Measurements from ENCODE around the gene PFN1.
"Not testable (repeated sequence)": the region's sequence is repeated elsewhere in the genome, so short reads cannot be mapped to it uniquely, and the experiment has no call there.

Gene PFN1

DNA sequence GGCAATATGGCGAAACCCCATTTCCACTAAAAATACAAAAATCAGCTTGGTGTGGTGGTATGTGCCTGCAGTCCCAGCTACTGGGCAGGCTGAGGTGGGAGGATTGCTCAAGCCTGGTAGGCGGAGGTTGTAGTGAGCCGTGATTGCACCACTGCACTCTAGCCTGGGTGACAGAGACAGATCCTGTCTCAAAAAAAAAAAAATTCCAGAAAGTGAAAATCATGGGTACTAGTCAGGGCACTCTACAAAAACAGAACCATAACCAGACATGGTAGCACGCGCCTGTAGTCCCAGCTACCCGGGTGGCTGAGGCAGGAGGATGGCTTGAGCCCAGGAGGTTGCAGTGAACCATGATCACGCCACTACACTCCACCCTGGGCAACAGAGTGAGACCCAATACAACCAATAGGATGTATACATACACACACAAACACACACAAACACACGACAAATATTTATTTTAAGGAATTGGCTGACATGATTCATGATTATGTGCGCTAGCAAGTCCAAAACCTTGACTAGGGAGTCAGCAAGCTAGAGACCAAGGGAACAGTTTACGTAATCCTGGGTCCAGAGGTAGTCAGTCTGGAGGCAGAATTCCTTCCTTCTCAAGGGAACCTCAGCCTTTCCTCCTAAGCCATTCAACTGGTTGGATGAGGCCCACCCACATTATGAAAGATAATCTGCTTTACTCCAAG lies 27.8 kb downstream of the PFN1 start:
- DNase-seq, result no peak

DNA sequence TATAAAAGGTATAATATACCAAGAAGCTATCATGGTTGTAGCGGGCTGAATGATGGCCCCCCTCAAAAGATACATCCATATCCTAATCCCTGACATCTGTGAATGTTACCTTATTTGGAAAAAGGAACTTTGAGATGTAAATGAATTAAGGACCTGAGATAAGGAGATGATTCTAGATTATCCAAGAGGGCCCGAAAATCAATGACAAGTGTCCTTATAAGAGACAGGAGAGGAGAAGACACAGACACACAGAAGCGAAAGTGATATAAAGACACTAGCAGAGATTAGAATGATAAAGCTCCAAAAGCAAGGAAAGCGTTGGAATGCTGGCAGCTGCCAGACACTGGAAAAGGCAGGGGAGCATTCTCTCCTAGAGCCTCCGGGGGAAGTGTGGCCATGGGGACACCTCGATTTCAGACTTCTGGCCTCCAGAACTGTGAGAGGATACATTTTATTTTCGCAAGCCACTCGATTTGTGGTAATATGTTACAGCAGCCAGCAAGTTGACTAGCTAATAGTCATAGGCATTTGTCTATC lies 28.8 kb downstream of the PFN1 start:
- DNase-seq, result no peak

DNA sequence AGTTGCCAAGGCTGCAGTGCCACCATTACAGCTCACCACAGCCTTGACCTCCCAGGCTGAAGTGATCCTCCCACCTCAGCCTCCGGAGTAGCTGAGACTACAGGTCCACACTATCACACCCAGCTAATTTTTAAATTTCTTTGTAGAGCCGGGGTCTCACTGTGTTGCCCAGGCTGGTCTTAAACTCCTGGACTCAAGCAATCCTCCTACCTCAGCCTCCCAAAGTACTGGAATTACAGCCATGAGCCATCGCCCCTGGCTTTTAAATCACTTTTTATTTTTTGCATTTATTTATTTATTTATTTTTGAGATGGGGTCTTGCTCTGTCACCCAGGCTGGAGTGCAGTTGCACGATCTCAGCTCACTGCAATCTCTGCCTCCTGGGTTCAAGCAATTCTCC lies 33.8 kb downstream of the PFN1 start:
- not testable (repeated sequence) for DNase-seq

DNA sequence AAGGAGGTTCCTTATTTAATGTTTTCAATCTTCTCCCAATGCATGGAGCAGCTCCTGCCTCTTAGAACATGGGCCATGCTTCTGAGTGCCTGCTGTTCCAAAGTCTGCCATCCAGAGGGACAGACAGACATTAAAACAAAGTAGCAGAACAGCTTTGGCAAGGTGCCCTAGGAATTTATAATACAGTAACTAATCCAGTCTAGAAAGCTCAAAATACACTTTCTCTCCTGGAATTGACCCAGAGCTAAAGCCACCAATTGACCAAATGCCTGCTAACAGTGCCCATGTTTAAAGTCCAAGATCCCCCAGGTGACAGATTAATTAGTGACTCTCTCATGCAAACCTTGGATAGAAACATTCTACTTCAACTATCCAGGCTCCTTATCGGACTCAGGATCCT lies 34.3 kb downstream of the PFN1 start:
- no peak for DNase-seq

DNA sequence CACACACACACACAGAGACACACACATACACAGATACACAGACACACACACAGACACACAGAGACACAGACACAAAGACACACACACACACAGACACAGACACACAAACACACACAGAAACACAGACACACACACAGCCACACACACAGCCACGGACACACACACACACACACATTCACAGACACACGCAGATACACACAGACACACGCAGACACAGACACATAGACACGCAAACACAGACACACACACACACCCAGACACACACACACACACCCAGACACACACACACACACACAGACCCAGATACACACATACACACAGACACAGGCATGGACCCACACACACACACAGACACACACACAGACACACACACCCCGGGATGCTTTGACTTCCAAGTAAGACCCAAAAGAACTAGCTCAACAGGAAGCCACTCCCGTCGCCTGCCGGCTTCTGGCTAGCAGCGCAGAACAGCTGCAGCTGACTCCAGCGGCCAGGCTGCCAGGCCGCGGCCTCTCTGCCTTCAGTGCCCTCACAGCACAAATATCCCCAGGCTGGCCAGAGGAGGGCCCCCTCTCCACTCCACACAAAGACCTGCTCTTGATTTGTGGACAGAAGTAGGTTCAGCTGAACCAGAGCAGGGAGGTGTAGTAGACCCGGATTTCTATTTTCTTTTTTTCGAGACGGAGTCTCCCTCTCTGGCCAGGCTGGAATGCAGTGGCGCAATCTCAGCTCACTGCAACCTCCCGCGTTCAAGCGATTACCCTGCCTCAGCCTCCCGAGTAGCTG lies 39.4 kb downstream of the PFN1 start:
- peak; percentile 72 for DNase-seq

DNA sequence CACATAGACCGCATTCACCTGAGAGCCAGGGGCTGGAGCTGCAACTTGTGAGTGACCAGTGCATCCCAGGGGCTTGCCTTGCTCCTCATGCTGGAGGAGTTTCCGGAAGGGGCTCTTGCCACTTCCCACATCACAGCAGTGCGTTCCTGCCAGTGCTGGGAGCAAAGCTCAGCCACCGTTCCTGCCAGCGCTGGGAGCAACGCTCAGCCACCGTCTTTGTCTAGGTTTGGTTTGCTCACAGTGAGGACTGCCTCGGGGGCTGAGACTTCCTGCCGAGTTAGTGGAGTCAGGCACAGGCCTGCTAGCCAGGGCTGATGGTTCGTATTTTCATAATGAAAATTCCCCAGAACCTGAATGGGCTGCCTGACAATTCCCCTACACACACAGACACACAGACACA lies 40.0 kb downstream of the PFN1 start:
- DNase-seq, result no peak

DNA sequence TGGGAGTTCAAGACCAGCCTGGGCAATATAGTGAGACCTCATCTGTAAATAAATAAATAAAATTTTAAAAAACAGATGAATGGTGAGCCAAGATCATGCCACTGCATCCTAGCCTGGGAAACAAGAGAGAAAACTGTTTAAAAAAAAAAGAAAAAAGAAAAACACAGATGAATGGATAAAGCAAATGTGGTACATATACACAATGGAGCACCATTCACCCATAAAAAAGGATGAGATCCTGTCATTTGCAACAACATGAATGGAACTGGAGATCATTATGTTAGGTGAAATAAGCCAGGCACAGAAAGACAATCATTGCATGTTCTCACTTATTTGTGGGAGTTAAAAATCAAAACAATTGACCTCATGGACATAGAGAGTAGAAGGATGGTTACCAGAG lies 41.7 kb downstream of the PFN1 start:
- not testable (repeated sequence) for DNase-seq

DNA sequence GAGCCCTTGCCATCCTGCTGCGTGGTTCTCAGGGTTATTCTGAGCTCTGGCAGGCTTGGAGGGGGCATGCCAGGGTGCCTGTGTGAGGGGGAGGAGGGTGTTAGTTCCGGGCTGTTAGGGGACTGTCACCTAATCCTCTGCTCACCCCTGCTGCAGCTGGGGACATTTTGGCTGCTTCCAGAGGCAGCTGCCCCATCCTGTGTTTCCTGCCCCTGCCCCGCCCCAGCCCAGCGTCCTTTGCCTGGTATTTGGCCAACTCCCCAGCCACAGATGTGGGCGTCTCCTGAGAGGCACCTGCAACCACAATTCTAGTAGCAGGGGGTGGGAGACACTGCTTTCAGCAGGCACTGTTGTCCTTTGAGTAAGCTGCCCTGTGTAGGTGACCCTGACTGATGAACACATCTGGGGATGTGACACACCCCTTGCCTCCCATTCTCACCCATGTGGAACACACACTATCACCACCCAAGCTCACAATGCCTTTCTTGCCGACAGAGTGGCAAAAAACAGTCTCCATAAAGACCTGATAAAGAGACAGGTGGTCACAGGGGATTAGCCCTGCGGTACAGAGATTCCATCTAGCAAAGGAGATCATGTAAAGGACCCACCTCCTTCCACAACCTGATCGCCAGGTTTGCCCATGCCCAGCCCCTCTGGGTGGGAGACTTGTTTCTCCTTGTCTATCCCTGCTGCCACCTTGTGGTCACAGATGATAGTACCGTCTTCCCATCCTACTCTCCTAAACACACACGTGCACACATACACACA lies 45.1 kb downstream of the PFN1 start, which contains the start of gene CHRNE:
CHRNE (minus strand) TSS at position 48 of the 768 bp plus-strand sequence; CDS start at position 13, 35 bp downstream.
- peak; percentile 81 for DNase-seq

DNA sequence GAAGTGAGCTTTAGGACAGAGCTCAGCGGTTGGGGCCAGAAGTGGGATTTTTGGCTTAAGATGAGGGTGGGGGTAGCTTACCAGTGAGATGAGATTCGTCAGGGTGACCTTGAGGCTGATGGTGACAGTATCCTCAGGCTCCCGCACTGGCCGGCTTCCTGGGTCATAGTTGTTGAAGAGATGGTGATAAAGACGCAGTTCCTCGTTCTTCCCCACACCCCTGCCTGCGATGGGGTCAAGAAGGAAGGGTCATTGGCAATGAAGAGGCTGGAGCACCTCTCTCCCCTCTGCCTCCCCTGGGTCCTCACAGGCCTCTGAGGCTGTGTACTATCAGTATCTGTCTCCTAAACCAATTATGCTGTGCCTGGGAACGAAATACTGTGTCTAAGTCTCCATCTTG lies 45.8 kb downstream of the PFN1 start:
- DNase-seq, result no peak

DNA sequence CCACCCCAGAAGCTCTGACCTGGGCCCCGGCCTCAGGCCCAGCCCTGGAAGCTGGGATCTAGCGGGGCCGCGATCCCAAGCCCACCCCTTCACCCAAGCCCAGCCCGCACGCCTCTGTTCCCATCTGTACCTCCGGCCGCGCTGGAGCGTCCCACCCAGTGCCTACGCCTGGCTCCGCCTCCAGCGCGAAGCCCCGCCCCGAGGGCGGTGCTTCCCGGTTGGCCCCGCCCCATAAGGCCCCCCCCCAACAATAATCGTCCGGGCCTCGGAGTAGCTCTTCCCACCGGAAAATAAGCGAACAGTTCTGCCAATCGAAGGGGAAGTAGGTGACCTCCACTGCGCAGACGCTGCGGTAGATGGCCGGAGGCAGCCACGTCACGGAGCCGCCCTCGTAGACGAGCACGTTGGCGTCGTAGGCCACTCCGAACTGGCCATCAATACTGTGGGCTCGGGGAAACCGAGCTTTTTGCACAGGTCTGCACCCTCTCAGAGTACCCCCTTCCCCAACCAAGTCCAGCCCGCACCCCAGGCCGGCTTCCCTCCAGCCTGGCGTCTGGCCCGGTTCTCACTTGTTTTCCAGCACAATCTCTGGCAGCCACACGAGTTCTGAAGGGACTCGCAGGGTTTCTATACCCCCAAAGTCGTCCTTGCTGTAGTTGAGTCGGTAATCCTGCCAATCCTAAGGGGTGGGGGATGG lies 46.5 kb downstream of the PFN1 start:
- peak in 1 of 2 donors; percentile 19 for DNase-seq

DNA sequence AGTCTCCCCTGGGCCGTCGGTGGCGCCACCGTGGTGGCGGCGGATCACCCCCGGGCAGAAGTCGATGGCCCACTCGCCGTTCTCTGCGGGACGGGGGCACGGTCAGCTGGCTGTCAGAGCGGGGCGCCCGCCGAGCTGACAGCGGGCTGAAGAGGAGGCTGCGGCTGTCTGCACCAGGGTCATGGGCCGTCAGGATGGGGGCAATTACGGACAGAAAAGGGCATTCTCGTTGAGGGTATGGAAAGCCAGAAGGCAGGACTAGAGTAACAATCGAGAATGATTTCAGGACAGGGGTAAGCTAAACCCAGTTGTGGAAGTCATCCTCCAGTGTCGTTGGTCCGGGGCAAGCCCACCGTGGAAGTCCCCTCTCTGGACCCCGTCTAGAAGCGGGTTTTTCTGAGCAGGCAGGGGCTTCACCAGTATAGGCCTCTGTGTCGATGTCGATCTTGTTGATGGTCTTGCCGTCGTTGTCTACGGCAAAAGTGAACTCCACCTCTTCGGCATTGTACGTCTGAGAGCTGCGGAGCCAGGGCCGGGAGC lies 47.2 kb downstream of the PFN1 start:
- DNase-seq, result peak in 1 of 2 donors; percentile 19

DNA sequence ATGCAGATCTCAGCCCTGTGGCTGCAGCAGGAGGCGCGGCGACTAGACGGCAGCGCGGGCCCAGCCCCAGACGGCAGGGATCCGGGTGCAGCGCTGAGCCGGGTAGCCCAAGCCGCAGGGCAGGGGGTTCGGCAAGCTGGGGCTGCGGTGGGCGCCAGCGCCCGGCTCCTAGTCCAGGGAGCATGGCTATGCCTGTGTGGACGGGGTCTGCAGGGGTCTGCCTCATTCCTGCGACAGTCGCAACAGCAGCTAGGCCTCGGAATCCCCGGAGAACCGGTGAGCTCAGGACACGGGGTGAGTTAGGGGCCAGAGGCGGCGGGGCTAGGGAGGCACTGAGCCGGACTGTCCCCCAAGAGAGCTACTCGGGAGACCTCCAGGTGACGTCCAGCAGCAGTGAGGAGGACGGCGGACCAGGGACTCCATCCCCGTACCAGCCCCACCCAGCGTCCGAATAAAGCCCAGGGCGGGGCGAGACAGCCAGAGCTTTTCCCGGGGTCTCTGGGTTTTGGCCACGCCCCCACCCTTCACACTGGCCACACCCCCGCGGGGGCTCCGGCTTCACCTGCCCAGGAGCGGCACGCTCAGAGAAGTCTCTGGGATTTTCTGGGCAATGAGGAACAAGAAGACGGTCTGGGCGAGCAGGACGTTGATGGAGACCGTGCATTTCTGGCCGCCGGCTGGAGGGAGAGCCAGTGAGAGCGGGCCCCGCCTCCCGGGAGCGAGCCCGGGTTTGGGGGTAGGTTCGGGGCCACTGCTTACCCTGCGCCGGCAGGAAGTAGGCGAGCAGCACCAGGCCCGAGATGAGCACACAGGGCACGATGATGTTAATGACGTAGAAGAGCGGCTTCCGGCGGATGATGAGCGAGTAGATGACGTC lies 47.9 kb downstream of the PFN1 start:
- peak; percentile 48 to 49 for DNase-seq

DNA sequence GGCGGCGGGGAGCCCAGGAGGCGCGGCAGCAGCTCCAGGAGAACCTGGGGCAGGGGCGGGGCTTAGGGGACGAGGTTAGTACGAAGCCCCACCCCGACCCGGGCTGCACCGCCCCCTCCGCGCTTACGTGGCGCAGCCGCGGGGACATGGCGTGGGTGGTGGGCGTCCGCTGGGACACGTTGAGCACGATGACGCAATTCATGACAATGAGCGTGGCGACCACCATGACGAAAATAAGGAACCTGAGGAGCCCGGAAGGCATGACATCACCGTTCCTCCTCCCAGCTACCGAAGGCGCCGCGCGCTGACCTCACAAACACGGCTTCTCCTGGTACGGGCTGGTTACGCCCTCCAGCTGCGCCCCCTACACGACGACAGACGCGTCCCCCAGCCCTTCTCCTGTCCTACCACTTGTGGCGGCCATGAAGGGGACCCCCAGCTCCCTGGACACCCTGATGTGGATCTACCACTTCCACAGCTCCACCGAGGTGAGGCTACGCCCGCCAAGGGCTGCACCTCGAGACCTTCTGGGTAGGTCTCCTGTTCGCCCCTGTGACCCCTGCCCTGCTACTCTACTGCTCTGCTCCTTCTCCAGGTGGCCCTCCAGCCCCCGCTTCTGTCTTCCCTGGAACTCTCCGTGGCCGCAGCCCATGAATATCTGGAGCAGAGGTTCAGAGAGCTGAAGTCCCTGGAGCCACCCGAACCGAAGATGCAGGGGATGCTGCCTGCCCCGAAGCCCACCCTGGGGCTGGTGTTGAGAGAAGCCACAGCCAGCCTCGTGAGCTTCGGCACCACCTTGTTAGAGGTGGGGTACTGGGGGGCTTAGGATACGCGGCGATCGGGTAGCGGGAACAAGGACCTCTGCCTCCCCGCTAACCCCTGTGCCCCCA lies 48.7 kb downstream of the PFN1 start, which contains the start of gene C17orf107:
C17orf107 (plus strand) TSS at position 196 of the 890 bp plus-strand sequence; CDS start at position 423, 227 bp downstream.
- peak; percentile 95 to 97 for DNase-seq

DNA sequence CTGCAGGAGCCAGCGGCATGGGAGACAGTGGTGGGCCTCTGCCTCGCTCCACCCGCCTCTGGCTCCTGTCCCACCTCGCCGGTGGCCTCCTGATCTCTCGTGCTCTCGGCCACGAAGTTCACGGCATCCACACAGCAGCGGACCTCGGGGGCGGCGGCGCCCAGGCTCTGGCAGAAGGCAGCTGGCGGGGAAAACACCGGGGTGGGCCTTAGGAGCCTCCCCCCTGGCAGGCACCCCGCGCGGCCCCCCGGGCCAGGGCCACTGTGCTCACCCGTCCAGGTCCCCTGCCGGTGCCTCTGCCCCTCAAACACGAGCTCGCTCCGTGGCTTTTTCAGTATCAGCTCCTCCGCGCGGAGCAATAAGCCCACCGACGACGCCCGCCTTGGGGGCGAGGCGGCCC lies 49.4 kb downstream of the PFN1 start:
- no peak for DNase-seq

DNA sequence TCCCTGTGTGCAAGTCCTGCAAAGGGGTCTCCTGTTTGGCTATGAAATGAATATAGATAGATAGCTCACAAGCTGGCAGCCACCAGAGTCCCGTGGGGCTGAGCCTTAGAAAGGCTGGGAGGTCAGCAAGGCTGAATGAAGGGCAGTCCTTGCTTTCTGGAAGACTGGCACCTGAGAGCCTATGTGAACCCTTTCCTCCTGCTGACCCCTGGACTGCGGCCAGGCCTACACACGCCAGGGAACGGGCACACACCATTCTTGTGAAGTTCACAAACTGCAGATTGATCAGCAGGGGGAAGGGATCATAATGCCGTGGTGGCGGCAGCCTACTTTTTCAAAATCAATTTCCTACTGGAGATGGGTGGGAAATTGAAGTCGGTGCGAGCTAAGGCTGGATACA lies 50.0 kb downstream of the PFN1 start:
- no peak for DNase-seq

DNA sequence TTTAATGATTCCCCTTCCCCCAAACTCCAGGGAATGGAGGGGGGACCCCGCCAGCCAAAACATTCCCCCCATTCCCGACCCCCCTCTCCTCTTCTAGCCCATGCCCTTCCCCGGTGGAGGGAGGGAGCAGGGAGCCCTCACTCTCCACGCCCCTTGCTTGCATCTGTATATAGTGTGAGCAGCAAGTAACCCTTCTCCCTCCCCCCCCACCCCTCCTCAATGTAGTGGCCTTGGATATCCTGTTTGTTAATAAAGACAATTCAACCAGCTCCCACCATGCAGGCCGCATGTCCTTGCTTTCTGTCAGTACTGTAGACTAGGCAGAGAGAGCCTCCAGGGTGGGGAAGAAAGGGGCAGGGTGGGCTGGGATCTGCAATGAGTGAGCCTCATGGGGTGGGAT lies 50.5 kb downstream of the PFN1 start:
- no peak for DNase-seq

DNA sequence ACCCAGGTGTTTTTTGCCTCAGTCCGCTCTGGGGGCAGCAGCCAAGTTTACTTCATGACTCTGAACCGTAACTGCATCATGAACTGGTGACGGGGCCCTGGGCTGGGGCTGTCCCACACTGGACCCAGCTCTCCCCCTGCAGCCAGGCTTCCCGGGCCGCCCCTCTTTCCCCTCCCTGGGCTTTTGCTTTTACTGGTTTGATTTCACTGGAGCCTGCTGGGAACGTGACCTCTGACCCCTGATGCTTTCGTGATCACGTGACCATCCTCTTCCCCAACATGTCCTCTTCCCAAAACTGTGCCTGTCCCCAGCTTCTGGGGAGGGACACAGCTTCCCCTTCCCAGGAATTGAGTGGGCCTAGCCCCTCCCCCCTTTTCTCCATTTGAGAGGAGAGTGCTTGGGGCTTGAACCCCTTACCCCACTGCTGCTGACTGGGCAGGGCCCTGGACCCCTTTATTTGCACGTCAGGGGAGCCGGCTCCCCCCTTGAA lies 51.1 kb downstream of the PFN1 start:
- DNase-seq, result no peak

DNA sequence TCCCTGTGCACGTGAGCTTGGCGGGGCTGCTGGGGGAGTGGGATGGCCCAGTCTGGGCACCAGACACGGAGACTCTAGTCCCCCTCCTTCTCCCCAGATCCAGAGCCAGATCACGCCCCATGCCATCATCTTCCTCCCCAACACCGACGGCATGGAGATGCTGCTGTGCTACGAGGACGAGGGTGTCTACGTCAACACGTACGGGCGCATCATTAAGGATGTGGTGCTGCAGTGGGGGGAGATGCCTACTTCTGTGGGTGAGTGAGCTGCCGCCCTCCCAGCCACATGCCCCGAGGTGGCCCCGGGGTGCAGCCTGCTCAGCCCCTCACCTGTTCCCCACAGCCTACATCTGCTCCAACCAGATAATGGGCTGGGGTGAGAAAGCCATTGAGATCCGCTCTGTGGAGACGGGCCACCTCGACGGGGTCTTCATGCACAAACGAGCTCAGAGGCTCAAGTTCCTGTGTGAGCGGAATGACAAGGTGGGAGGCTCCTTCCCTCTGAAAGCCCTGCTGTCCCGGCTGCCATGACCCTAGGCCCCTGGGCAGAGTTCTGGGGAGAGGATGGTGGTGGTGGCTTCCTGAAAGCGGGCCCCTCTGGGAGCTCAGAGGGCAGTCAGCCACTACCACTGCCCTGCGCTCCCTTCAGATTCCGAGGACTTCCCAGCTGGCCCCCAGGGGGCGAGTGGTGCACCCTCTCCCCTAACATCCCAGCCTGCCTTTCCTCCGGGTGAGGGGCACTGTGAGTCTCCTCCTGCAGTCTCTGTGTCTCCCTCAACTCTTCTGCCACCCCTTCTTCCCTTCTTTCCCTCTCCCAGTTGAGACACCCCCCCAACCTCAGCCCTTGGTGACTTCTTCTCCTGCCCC lies 51.8 kb downstream of the PFN1 start:
- DNase-seq, result no peak
